GM21360 (cell line): Measurements from ENCODE around the gene TUBGCP3.

Experiments
- ATAC-seq: cut with Tn5 transposase; IDR thresholded peaks from one replicate; pipeline ENCODE4 v1.9.1; 2021; ENCODE audit warnings: mild to moderate bottlenecking, moderate library complexity; ENCODE audit not compliant: unreplicated experiment

TUBGCP3 gene

DNA sequence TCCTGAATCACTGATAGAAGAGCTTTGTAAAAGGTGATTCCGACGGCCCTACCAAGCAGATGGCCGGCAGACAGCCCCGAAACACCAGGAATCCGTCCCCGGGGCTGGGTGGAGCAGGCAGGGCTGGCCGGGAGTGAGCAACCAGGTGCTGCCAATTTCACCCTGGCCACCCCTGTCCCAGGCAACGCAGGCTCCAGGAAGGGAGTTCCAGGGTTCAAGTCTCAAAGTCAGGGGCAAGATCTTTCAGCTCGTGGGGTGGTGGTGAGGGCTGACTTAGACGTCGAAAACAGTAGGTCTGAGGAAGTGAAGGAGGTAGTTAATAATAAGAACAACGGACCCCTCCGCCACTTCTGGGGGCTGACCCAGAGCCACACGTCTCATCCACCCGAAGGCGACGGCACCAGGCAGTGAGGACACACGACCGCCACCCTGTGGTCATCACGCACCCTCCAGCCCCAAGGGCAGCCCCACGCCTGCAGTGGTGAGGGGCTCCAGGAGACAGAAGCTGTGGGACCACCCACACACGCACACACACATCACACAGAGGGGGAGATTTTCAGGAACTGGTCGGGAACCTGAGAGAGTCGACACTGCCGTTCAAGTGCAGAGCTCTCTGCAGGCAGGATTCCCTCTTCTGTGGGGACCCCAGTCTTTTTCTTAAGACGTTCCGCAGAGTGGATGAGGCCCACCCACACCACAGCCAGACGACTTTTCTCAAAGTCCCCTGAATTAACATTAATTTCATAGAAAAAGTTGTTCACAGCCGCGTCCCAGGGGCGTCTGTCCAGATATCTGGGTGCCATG lies 144.6 kb downstream of the TUBGCP3 start:
- ATAC-seq = no peak

DNA sequence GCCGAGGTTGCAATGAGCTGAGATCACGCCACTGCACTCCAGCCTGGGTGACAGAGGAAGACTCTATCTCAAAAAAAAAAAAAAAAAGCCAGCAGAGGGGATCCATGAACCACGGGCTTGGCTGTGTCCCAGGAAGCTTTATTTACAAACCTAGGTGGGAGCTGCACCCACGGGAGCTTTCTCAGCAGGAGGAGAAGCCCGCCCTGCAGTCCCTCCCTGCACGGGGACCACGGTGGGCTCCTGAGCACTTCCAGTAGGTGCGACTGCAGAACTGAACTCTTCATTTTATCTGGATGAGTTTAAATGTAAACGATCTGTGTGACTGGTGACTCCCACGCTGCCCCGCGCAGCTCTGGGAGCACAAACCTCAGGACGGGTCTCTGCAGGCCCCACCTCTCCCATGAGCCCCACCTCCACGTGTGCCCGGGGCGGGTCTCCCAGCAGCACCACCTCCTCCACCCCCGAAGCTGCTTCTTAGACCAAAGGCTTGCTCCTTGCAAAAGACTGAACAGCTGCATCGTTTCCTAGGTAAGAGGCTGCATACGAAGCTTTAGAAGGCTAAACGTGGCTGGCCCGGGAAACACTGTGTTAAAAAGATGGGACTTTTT lies 145.4 kb downstream of the TUBGCP3 start:
- no peak for ATAC-seq

DNA sequence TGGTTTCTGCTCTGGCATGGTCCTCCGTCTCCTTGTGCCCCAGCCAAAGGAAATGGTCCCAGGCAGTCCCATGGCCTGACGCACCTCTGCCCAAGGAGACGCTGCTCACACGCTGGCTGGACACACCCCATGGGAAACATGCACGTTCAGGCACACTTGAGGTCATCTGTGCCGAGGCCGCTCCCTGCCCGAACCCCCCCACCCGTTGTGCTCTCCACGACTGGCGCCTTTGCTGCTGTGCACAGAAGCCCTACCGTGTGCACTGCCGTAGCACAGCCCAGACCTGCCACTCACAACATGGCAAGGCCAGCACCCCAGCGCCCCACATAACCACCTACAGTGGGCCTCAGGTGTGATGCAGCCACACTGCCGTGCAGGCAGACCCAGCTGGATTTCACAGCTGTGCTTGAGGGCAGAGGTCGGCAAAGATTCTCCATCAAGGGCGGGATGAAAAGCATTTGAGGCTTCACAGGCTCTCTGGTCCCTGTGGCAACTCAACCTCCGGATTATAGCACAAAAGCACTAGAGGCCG lies 146.1 kb downstream of the TUBGCP3 start:
- no peak for ATAC-seq

DNA sequence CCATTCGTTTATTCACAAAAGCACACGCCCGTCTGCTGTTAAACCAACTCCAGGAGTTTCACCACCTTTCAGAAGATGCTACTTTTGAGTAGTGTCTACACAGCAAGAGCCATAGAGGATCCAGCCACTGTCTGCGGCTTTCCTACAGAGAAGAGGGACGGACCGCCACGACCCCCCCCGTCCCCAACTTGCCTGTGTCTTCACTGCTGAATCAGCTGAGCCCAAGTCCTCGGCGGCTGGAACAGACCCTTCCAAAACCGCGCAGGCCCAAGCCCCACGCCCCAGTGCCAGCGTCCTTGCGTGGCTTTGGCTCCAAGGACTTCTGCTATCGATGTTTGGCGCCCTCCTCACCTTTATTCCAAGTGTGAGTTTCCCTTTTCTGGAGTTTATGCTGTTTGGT lies 146.7 kb downstream of the TUBGCP3 start:
- ATAC-seq = no peak

DNA sequence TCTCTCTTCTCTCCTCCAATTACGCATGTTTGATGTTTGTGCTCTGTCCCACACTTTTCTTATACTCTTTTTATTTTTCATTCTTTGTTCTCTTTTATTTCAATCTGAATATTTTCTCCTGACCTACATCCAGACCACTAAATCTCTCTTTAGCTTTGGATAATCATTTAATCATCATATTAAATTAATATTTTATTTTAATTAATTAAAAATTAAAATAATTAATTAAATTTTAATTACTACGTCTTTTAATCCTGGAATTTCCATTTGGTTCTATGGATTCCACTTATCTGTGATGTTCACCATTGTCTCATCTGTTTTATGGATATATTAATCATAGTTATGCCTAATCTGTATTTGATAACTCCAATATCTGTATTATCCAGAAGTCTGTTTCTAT lies 149.4 kb downstream of the TUBGCP3 start:
- no peak for ATAC-seq

DNA sequence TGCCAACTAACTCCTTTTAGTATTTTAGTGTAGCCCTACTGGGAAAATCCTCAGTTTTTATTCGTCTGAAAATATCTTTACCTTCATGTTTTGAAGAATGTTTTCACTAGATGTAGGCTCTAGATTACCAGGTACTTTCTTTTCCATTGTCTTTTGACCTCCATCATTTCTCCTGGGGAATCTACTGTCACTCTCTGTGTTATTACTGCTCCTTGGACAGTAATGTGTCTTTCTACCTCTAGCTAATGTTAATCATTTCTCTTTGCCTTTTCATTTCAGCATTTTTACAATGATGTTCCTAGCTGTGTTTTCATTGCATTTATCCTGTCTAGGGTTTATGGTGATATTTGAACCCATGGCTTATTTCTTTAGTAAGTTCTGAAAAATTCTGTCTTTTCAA lies 149.9 kb downstream of the TUBGCP3 start:
- no peak for ATAC-seq

DNA sequence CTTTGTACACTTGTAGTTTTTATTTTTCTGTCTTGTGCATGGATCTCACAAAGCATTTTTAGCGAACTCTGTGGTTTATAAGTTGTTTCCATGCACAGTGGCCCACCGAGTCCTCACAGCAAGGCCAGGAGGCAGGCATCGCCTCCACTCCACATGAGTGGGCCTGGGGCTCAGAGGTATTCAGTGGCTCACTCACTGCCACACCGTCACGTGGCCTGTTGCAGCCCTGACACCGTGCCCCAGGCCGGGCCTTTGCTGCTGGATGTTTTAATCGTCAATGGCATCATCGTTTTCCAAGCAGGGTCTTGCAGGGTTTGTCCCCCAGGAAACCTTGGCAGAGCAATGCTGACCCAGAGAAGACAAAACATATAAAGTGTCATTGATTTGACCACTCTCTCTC lies 152.0 kb downstream of the TUBGCP3 start:
- no peak for ATAC-seq
